ENCODE results near the gene CFAP100.

Gene CFAP100

GRCh38 chr3:126484662-126485061, 90.0 kb downstream of the CFAP100 start:
- DNase-seq, result no peak

- no peak for DNase-seq
Observed at GRCh38 chr3:126485176-126485897, 90.6 kb downstream of the CFAP100 start.

- no peak for DNase-seq
Observed at GRCh38 chr3:126485956-126486355, 91.2 kb downstream of the CFAP100 start.

Data from activated CD4-positive, alpha-beta T cell treated with anti-CD3 and anti-CD28 coated beads, Interleukin-2, amount 50 U/mL, for 4 hours (primary cell).